Renal cortex interstitium (tissue), 11 donors: ENCODE results near the gene SAXO1. TPM values are rescaled to one million over a fixed set of nuclear protein-coding genes. Genes with fewer than 3 reads are reported as not detected.

ENCODE experiments used
- DNase-seq, 11 donors: peaks; one replicate each; pipeline ENCODE4 v3.0.0-alpha.2; 2013; ENCODE audit warnings: low read depth in 9 of 11, low spot score in 4 of 11; ENCODE audit errors: extremely low read depth in 1 of 11
- polyA plus RNA-seq, 3 donors: library from polyadenylated mRNA; unstranded; fragments of 120-200 nt; gene quantifications; one replicate each; pipeline ENCODE4 v1.2.1, GENCODE V29; 2013; ENCODE audit not compliant: insufficient read length in 3 of 3

Gene SAXO1
- polyA plus RNA-seq, 3 donors: 0.09 to 0.29 (median 0.19) TPM

GRCh38 chr9:18925880-18926279 is 107.1 kb downstream of the SAXO1 start:
- no peak for DNase-seq

GRCh38 chr9:18923671-18924430 is 109.2 kb downstream of the SAXO1 start:
- DNase-seq: no peak

- no peak for DNase-seq
Measured at GRCh38 chr9:18923167-18923566, 109.8 kb downstream of the SAXO1 start.

GRCh38 chr9:18922161-18922885 is 110.7 kb downstream of the SAXO1 start:
- DNase-seq: no peak

- DNase-seq: no peak
Measured at GRCh38 chr9:18921366-18922075, 111.5 kb downstream of the SAXO1 start.

- no peak for DNase-seq
Measured at GRCh38 chr9:18920141-18921084, 112.6 kb downstream of the SAXO1 start.

GRCh38 chr9:18911714-18912342 is 121.2 kb downstream of the SAXO1 start:
- DNase-seq: no peak

GRCh38 chr9:18910916-18911315 is 122.1 kb downstream of the SAXO1 start:
- no peak for DNase-seq

GRCh38 chr9:18910435-18910834 is 122.6 kb downstream of the SAXO1 start:
- no peak for DNase-seq

- DNase-seq: no peak
Measured at GRCh38 chr9:18909140-18910018, 123.6 kb downstream of the SAXO1 start.

GRCh38 chr9:18907927-18908625 is 124.9 kb downstream of the SAXO1 start:
- DNase-seq: no peak

- DNase-seq: no peak
Measured at GRCh38 chr9:18906656-18907395, 126.2 kb downstream of the SAXO1 start.

- DNase-seq: no peak
Measured at GRCh38 chr9:18905883-18906629, 127.0 kb downstream of the SAXO1 start.

- peak in 2 of 11 donors; percentile 15 to 17 for DNase-seq
Measured at GRCh38 chr9:18905028-18905882, 127.8 kb downstream of the SAXO1 start.

- no peak for DNase-seq
Measured at GRCh38 chr9:18903450-18903849, 129.6 kb downstream of the SAXO1 start.
